K562 (cell line): ENCODE measurements around the gene ASGR1. TPM values are rescaled to one million over a fixed set of nuclear protein-coding genes. Genes with fewer than 3 reads are reported as not detected.
A peak's percentile ranks its signal among the peaks of the same experiment; 100 is the strongest.

Source experiments
- AFF4 ChIP-seq: sonication (generic); formaldehyde crosslinking; IDR thresholded peaks from 2 replicates; pipeline ENCODE4 v1.8.0; 2023; ENCODE audit warnings: mild to moderate bottlenecking, missing genetic modification reagents
- ATF1 ChIP-seq, 2 experiments: fragments of 450-650 bp in 1 of 2; IDR thresholded peaks; 2 replicates each; pipeline ENCODE4 v1.6.1; 2016; ENCODE audit warnings: missing compliant biosample characterization in 1 of 2, missing genetic modification characterization in 1 of 2
- DACH1 ChIP-seq: fragments of 450-650 bp; IDR thresholded peaks from 2 replicates; pipeline ENCODE4 v1.6.1; 2018; ENCODE audit not compliant: partially characterized antibody
- JUND ChIP-seq, 2 experiments: IDR thresholded peaks; 2 replicates in 1 of 2; 3 replicates in 1 of 2; pipeline ENCODE4 v1.6.1; 2011; ENCODE audit warnings: borderline replicate concordance in 2 of 2, low read depth in 2 of 2, low read length in 2 of 2, improper control_type of control experiment in 1 of 2, missing biosample characterization in 1 of 2, missing genetic modification characterization in 1 of 2, missing genetic modification reagents in 1 of 2
- SIN3A ChIP-seq, 2 experiments: fragments of 150-350 bp in 1 of 2; IDR thresholded peaks; 2 replicates each; pipeline ENCODE4 v1.6.1; 2011 to 2016; ENCODE audit warnings: borderline replicate concordance in 2 of 2, low read depth in 2 of 2, low read length in 2 of 2, mild to moderate bottlenecking in 2 of 2, moderate library complexity in 2 of 2; ENCODE audit not compliant: control insufficient read depth in 1 of 2
- VEZF1 ChIP-seq: fragments of 200-800 bp; sonication (Bioruptor generic); IDR thresholded peaks from 2 replicates; pipeline ENCODE4 v1.6.1; 2017; ENCODE audit warnings: missing genetic modification characterization, missing compliant biosample characterization
- ZSCAN29 ChIP-seq: fragments of 450-650 bp; IDR thresholded peaks from 2 replicates; pipeline ENCODE4 v1.6.1; 2017
- polyA plus RNA-seq, 8 experiments: library from polyadenylated mRNA; depleted of rRNA in 4 of 8; stranded (reverse) in 5 of 8; unstranded in 3 of 8; fragments of >200 nt; fragmentation: Nextera tagmentation in 2 of 8; fragmentation: Illumina TruSeq in 1 of 8; extraction: Ambion mirVana in 2 of 8; extraction: Trizol in 1 of 8; gene quantifications; 2 replicates each; pipeline versions ENCODE4 v1.2.1 to v1.2.3, GENCODE V29; 2011 to 2014; ENCODE audit warnings: inconsistent platforms in 1 of 8, missing spikeins in 1 of 8
- total RNA-seq, 7 experiments: library from RNA; depleted of rRNA in 6 of 7; stranded (reverse); fragments of >200 nt in 6 of 7; fragmentation: Illumina TruSeq in 2 of 7; extraction: Trizol in 2 of 7; gene quantifications; 2 replicates each; pipeline versions ENCODE4 v1.2.1 to v1.2.3, GENCODE V29; 2011 to 2021; ENCODE audit warnings: low replicate concordance in 1 of 7
- TF ChIP-seq, protein P1 (sequence below), 2 experiments: fragments of 450-650 bp; formaldehyde crosslinking in 1 of 2; IDR thresholded peaks; 2 replicates each; pipeline versions ENCODE4 v1.4.0 to v1.6.1; 2014 to 2020; ENCODE audit warnings: mild to moderate bottlenecking in 2 of 2, borderline replicate concordance in 1 of 2, low read depth in 1 of 2
- TF ChIP-seq, protein P2 (sequence below): fragments of 450-650 bp; formaldehyde crosslinking; IDR thresholded peaks from 2 replicates; pipeline ENCODE4 v1.4.0; 2020; ENCODE audit warnings: mild to moderate bottlenecking

ASGR1 gene
- total and polyA plus RNA-seq, 9 of the 15 experiments (the other 6 are each of a cell fraction or from before 2014, with no cell fraction given): 0.11 to 1.0 (median 0.64) TPM; not detected in 2

GRCh38 chr17:7191571-7192270 is 12.6 kb upstream of the ASGR1 start (continued):
- TF ChIP-seq JUND (IDR thresholded peaks at IDR 0.05; ENCODE audit: borderline replicate concordance, low read depth, low read length) (peak; percentile 85), JUND (tag; IDR thresholded peaks at IDR 0.05; ENCODE audit: borderline replicate concordance, low read depth, low read length) (no peak; the same call in 2 of the 3 replicates), ZSCAN29 (no peak), AFF4 (CRISPR knock-in tag) (no peak), DACH1 (peak; percentile 61), ATF1 (CRISPR knock-in tag; IDR thresholded peaks at IDR 0.05) (no peak), ATF1 (tag; IDR thresholded peaks at IDR 0.05) (0 out of 2 replicates have a peak, but pooled peaks have one; percentile 27), SIN3A (IDR thresholded peaks at IDR 0.05; ENCODE audit: borderline replicate concordance in 2 of 2, control insufficient read depth in 1 of 2, low read depth in 2 of 2, low read length in 2 of 2) (no peak), VEZF1 (CRISPR knock-in tag) (peak; percentile 47)
- TF ChIP-seq, protein P1, sequence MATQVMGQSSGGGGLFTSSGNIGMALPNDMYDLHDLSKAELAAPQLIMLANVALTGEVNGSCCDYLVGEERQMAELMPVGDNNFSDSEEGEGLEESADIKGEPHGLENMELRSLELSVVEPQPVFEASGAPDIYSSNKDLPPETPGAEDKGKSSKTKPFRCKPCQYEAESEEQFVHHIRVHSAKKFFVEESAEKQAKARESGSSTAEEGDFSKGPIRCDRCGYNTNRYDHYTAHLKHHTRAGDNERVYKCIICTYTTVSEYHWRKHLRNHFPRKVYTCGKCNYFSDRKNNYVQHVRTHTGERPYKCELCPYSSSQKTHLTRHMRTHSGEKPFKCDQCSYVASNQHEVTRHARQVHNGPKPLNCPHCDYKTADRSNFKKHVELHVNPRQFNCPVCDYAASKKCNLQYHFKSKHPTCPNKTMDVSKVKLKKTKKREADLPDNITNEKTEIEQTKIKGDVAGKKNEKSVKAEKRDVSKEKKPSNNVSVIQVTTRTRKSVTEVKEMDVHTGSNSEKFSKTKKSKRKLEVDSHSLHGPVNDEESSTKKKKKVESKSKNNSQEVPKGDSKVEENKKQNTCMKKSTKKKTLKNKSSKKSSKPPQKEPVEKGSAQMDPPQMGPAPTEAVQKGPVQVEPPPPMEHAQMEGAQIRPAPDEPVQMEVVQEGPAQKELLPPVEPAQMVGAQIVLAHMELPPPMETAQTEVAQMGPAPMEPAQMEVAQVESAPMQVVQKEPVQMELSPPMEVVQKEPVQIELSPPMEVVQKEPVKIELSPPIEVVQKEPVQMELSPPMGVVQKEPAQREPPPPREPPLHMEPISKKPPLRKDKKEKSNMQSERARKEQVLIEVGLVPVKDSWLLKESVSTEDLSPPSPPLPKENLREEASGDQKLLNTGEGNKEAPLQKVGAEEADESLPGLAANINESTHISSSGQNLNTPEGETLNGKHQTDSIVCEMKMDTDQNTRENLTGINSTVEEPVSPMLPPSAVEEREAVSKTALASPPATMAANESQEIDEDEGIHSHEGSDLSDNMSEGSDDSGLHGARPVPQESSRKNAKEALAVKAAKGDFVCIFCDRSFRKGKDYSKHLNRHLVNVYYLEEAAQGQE (IDR thresholded peaks at IDR 0.05; ENCODE audit: borderline replicate concordance): peak; percentile 81
- TF ChIP-seq, protein P1 (CRISPR knock-in tag; IDR thresholded peaks at IDR 0.05; ENCODE audit: low read depth): no peak
- TF ChIP-seq, protein P2, sequence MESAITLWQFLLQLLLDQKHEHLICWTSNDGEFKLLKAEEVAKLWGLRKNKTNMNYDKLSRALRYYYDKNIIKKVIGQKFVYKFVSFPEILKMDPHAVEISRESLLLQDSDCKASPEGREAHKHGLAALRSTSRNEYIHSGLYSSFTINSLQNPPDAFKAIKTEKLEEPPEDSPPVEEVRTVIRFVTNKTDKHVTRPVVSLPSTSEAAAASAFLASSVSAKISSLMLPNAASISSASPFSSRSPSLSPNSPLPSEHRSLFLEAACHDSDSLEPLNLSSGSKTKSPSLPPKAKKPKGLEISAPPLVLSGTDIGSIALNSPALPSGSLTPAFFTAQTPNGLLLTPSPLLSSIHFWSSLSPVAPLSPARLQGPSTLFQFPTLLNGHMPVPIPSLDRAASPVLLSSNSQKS (CRISPR knock-in tag): no peak
